MM.1S (cell line): ENCODE data around the gene KCNA5.

Experiments
- CTCF ChIP-seq: fragments of 300-600 bp; sonication (generic); IDR thresholded peaks from 2 replicates; pipeline ENCODE4 v1.5.1; 2016; ENCODE audit warnings: antibody characterized with exemption, low read length, mixed read lengths
- EZH2 ChIP-seq: fragments of 300-600 bp; sonication (generic); optimal IDR thresholded peaks from 2 replicates; pipeline ENCODE3; 2017; ENCODE audit warnings: low read depth, mild to moderate bottlenecking, antibody characterized with exemption, low read length, mixed read lengths

DNA sequence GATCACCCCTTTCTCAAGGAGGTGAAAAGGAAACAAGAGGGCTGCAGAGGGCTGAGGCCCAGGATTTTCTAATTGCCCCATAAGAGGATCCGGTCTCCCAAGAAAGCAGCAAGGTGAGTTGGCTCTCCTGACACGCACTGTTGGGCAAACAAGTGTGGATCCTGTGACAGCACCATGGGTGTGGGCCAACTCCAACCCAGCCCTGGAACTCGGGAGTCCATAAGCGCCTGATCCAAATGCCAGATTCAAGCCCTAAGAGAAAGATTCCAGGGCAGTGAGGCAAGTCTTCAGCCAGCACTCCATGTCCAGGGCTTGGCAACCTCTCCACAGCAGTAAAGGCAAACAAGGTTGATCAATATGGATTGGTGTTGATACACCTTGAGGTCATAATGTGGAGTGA lies 33.1 kb downstream of the KCNA5 start:
- TF ChIP-seq CTCF (no peak), EZH2 (no peak)
